Measurements from ENCODE around the gene MUC12.
"Not testable (repeated sequence)": the region's sequence is repeated elsewhere in the genome, so short reads cannot be mapped to it uniquely, and the experiment has no call there.

- TF ChIP-seq CTCF (conservative IDR thresholded peaks at IDR 0.05); ZFX (IDR thresholded peaks at IDR 0.05): not testable (repeated sequence)
Observed at GRCh38 chr7:100994671-100995070, 25.3 kb downstream of the MUC12 start.
